Heart left ventricle (tissue), 16 donors: ENCODE measurements around the gene PPARG. TPM values are rescaled to one million over a fixed set of nuclear protein-coding genes. Genes with fewer than 3 reads are reported as not detected.

Experiments used
- ATAC-seq, 4 donors: fragments of 200-7000 bp; cut with Tn5 transposase; one replicate each; pipeline ENCODE4 v1.9.1; 2020 to 2022; ENCODE audit warnings: moderate library complexity in 4 of 4, mild to moderate bottlenecking in 3 of 4, moderate number of reproducible peaks in 1 of 4
- DNase-seq, 5 donors: peaks; one replicate each; pipeline ENCODE4 v3.0.0-alpha.2; 2020
- H3K27ac ChIP-seq, 12 donors: fragments of 200-600 bp; sonication (generic) in 4 of 12; one replicate each; pipeline versions ENCODE4 v1.5.0 to v1.8.0; 2016 to 2022; ENCODE audit warnings: mild to moderate bottlenecking in 2 of 12
- H3K27me3 ChIP-seq, 9 donors: fragments of 200-600 bp; sonication (generic) in 2 of 9; one replicate each; pipeline versions ENCODE4 v1.5.1 to v1.8.0; 2016 to 2022; ENCODE audit warnings: mild to moderate bottlenecking in 3 of 9
- H3K36me3 ChIP-seq, 9 donors: fragments of 200-600 bp; sonication (generic) in 2 of 9; one replicate each; pipeline versions ENCODE4 v1.5.0 to v1.8.0; 2018 to 2022; ENCODE audit warnings: mild to moderate bottlenecking in 2 of 9
- H3K4me1 ChIP-seq, 12 donors: fragments of 200-600 bp; sonication (generic) in 4 of 12; one replicate each; pipeline versions ENCODE4 v1.5.0 to v1.8.0; 2016 to 2022; ENCODE audit warnings: mild to moderate bottlenecking in 3 of 12
- H3K4me3 ChIP-seq, 12 donors: fragments of 200-600 bp; sonication (generic) in 4 of 12; one replicate each; pipeline versions ENCODE4 v1.5.0 to v1.8.0; 2017 to 2022; ENCODE audit warnings: mild to moderate bottlenecking in 9 of 12, moderate library complexity in 4 of 12
- H3K9me3 ChIP-seq, 12 donors: fragments of 200-600 bp; sonication (generic) in 4 of 12; one replicate each; pipeline versions ENCODE4 v1.5.0 to v1.8.0; 2016 to 2022; ENCODE audit warnings: mild to moderate bottlenecking in 1 of 12
- CTCF ChIP-seq, 12 donors: fragments of 200-600 bp; sonication (generic) in 4 of 12; IDR thresholded peaks; one replicate each; pipeline versions ENCODE4 v1.5.0 to v1.8.0; 2018 to 2022; ENCODE audit warnings: antibody characterized with exemption in 12 of 12, mild to moderate bottlenecking in 5 of 12
- POLR2A ChIP-seq, 2 donors: fragments of 450-650 bp; IDR thresholded peaks; one replicate each; pipeline ENCODE4 v1.6.1; 2017; ENCODE audit warnings: antibody characterized with exemption in 2 of 2, mild to moderate bottlenecking in 2 of 2, moderate library complexity in 2 of 2
- WGBS, 4 donors: extraction: QIAGEN DNeasy Blood & Tissue Kit in 2 of 4; methylation state at CpG; one replicate each; pipeline versions ENCODE4 v1.1.5 to v1.1.7; 2013 to 2018; 5-methylcytosine and 5-hydroxymethylcytosine counted together
- intact Hi-C, 10 donors: fragments of 100-400 bp; cut with DNase I; formaldehyde crosslinking; loops; one replicate each; pipeline versions ENCODE4 v1.11.1 to v1.14.2; 2022
- polyA plus RNA-seq, 2 donors: library from polyadenylated mRNA; stranded (reverse); fragments of 200-250 nt; gene quantifications; one replicate each; pipeline ENCODE4 v1.2.3, GENCODE V29; 2013
- total RNA-seq, 9 donors: library from RNA; depleted of rRNA in 2 of 9; stranded (reverse); fragments of >200 nt in 2 of 9; fragmentation: NEBNext Ultra II Directional in 3 of 9; extraction: Animal tissue kit (Norgen Biotek cat#: 25700) in 3 of 9; gene quantifications; one replicate each; pipeline versions ENCODE4 v1.1.0 to v1.2.4, GENCODE V29; 2016 to 2023
- donor health status: ischemic (EF 13 %, LVEDD 7.1; RV severe dilation, severe dysfunction).
- donor health status: healthy with polysubstance abuse.
- donor health status: DM: no; HTN: yes; CAD: no.
- donor health status: DM: no; HTN: no; CAD: no.
- donor health status: ischemic (EF 25% LVEDD 6.9; RV normal size, moderate dysfunction).
- donor health status: ischemic (EF 25% LVEDD 5.7; RV mildly dilated, moderate dysfunction).
- donor health status: healthy.
- donor health status: DM: yes; HTN: yes; CAD: no.
- donor health status: ischemic (EF 35%, LVEDD 5.7; RV mildly dilated, moderate dysfunction).
- donor health status: nonischemic (EF 11% LVEDD 7.7; RV severe dilation, severe dysfunction).
- donor health status: DM: yes; HTN: yes; CAD: no.
- donor health status: PGD.
- donor health status: ischemic (EF 29% LVEDD 5.4; RV normal size, mild dysfunction).
- donor health status: nonischemic (EF 23%, LVEDD 6.1; RV moderate dilation, normal function).

Gene PPARG
- total and polyA plus RNA-seq, 11 donors, result 8.9 to 30.3 (median 20.0) TPM

GRCh38 chr3:12470680-12471079, 181.8 kb downstream of the PPARG start:
- intact Hi-C loops, result no loop called here
- Histone ChIP-seq H3K4me1 (peaks cover 0 to 5% (median 0%) of the 10 kb centered on the region in 12 donors), H3K9me3 (no peaks in the 10 kb centered on the region), H3K36me3 (no peaks in the 10 kb centered on the region), H3K27ac (no peak overlapping the region), H3K4me3 (no peak overlapping the region), H3K27me3 (no peaks in the 10 kb centered on the region)
- DNase-seq (no peak), ATAC-seq (no peak)
- WGBS, 4 donors, result 93 to 98% (median 96%) methylated on average over 3 of the region's 3 CpGs
- TF ChIP-seq POLR2A (IDR thresholded peaks at IDR 0.05) (no peak), CTCF (IDR thresholded peaks at IDR 0.05) (no peak)

GRCh38 chr3:12471241-12471640, 182.4 kb downstream of the PPARG start:
- peaks cover 0 to 5% (median 0%) of the 10 kb centered on the region in 12 donors for H3K4me1 ChIP-seq
- DNase-seq, result no peak
- WGBS, 4 donors, result 76 to 90% (median 84%) methylated on average over 11 of the region's 11 CpGs

GRCh38 chr3:12472000-12472610, 183.2 kb downstream of the PPARG start:
- no peak for DNase-seq
- intact Hi-C loops, result no loop called here
- Histone ChIP-seq H3K27ac (no peak overlapping the region), H3K4me1 (peaks cover 0 to 14% (median 2%) of the 10 kb centered on the region in 12 donors), H3K9me3 (no peaks in the 10 kb centered on the region), H3K36me3 (no peaks in the 10 kb centered on the region), H3K27me3 (no peaks in the 10 kb centered on the region), H3K4me3 (no peak overlapping the region)
- ATAC-seq, result no peak
- no peak for TF ChIP-seq CTCF (IDR thresholded peaks at IDR 0.05)
- TF ChIP-seq POLR2A (IDR thresholded peaks at IDR 0.05), result no peak
- WGBS, 4 donors, result 82 to 91% (median 88%) methylated on average over 10 to 11 of the region's 11 CpGs

More at GRCh38 chr3:12471241-12471640, 182.4 kb downstream of the PPARG start:
- Histone ChIP-seq H3K4me3 (no peak overlapping the region), H3K9me3 (no peaks in the 10 kb centered on the region), H3K27me3 (no peaks in the 10 kb centered on the region), H3K27ac (no peak overlapping the region), H3K36me3 (no peaks in the 10 kb centered on the region)
- TF ChIP-seq CTCF (IDR thresholded peaks at IDR 0.05) (no peak), POLR2A (IDR thresholded peaks at IDR 0.05) (no peak)
- no peak for ATAC-seq
- intact Hi-C loops, result no loop called here

GRCh38 chr3:12472796-12473195, 183.9 kb downstream of the PPARG start:
- no peaks in the 10 kb centered on the region for H3K9me3 ChIP-seq
- no peaks in the 10 kb centered on the region for H3K27me3 ChIP-seq
- no peak for TF ChIP-seq POLR2A (IDR thresholded peaks at IDR 0.05)
- no peak for TF ChIP-seq CTCF (IDR thresholded peaks at IDR 0.05)
- H3K4me3 ChIP-seq, result no peak overlapping the region
- intact Hi-C loops, result no loop called here
- DNase-seq, result no peak
- ATAC-seq, result no peak
- H3K36me3 ChIP-seq, result no peaks in the 10 kb centered on the region
- 94 to 98% (median 97%) methylated on average over 5 of the region's 5 CpGs for WGBS, 4 donors
- no peak overlapping the region for H3K27ac ChIP-seq
- H3K4me1 ChIP-seq, result peaks cover 0 to 15% (median 2%) of the 10 kb centered on the region in 12 donors
